GM21390 (cell line): ENCODE data around the gene ZNF154.

ENCODE experiments used
- ATAC-seq: cut with Tn5 transposase; IDR thresholded peaks from one replicate; pipeline ENCODE4 v1.9.1; 2021; ENCODE audit not compliant: unreplicated experiment

Gene ZNF154

GRCh38 chr19:57682226-57682766, 26.7 kb downstream of the ZNF154 start:
- ATAC-seq = no peak

- no peak for ATAC-seq
Measured at GRCh38 chr19:57675881-57676280, 33.1 kb downstream of the ZNF154 start.

- no peak for ATAC-seq
Measured at GRCh38 chr19:57672466-57672865, 36.5 kb downstream of the ZNF154 start.

- ATAC-seq = no peak
Measured at GRCh38 chr19:57671124-57671895, 37.7 kb downstream of the ZNF154 start.

GRCh38 chr19:57668635-57669034, 40.4 kb downstream of the ZNF154 start, which contains the start of gene ZSCAN4:
TSS of gene ZSCAN4 (plus strand) at chr19:57668935. CDS start at chr19:57676146, 7,211 bp downstream.
- ATAC-seq = no peak

- ATAC-seq = no peak
Measured at GRCh38 chr19:57667228-57667627, 41.8 kb downstream of the ZNF154 start.

- ATAC-seq = no peak
Measured at GRCh38 chr19:57665261-57665806, 43.7 kb downstream of the ZNF154 start.

GRCh38 chr19:57664269-57665127, 44.5 kb downstream of the ZNF154 start:
- ATAC-seq = no peak

GRCh38 chr19:57656346-57656745, 52.7 kb downstream of the ZNF154 start:
- ATAC-seq = no peak

- ATAC-seq = no peak
Measured at GRCh38 chr19:57655443-57655842, 53.6 kb downstream of the ZNF154 start.

GRCh38 chr19:57653689-57654088, 55.3 kb downstream of the ZNF154 start:
- ATAC-seq = no peak

- no peak for ATAC-seq
Measured at GRCh38 chr19:57651654-57651996, 57.4 kb downstream of the ZNF154 start.

- no peak for ATAC-seq
Measured at GRCh38 chr19:57648331-57649003, 60.5 kb downstream of the ZNF154 start.
